ENCODE results near the gene TKFC.

The TKFC gene

DNA sequence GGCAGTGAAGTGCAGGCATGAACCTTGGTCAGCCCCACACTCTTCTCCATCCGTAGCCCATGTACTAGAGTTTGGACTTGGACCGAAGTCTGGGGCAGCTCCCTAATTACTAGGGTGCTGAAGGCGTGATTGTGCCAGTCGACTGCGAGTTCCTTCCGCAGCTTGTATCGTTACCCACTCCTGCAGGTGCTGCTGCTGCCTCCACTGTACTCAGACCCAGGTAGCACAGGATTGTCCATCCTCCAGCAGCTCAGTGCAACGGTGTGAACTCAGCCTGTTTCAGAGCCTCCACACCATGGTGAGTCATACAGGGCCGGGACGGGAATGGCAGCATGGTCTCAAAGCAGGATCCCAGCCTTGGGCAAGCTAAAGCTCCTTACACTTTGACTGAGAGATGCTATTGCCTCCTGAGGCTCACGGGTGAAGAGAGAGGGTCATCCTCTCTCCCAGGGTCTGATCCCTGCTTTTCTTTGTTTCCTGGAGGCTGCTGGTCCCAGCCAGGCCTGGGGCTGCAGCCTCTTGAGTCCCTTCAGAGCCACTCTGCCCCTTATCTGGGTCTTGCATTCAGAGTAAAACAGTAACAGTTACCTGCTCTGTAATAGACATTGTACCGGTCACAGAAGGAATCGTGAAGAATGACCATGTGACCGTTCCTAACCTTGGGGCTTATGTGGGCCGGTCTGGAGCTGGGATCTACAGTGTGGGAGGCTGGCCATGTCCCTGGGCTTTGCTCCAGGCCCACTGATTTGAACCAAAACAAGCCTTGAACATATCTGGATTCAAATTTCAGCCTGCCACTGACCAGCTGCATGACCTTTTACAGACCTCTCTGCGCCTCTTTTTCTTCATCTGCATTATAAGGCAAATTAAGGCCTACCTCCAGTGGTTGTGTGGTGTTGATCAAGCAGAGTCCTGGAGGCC is 1.7 kb downstream of the TKFC start:
- no peaks in the 10 kb centered on the region for H3K9me3 Mint-ChIP-seq
- H3K36me3 Mint-ChIP-seq (ENCODE audit: low read depth) = peaks cover 18% of the 10 kb centered on the region
- peaks cover 59% of the 10 kb centered on the region for H3K4me1 Mint-ChIP-seq
- TF ChIP-seq, protein P1, sequence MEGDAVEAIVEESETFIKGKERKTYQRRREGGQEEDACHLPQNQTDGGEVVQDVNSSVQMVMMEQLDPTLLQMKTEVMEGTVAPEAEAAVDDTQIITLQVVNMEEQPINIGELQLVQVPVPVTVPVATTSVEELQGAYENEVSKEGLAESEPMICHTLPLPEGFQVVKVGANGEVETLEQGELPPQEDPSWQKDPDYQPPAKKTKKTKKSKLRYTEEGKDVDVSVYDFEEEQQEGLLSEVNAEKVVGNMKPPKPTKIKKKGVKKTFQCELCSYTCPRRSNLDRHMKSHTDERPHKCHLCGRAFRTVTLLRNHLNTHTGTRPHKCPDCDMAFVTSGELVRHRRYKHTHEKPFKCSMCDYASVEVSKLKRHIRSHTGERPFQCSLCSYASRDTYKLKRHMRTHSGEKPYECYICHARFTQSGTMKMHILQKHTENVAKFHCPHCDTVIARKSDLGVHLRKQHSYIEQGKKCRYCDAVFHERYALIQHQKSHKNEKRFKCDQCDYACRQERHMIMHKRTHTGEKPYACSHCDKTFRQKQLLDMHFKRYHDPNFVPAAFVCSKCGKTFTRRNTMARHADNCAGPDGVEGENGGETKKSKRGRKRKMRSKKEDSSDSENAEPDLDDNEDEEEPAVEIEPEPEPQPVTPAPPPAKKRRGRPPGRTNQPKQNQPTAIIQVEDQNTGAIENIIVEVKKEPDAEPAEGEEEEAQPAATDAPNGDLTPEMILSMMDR (IDR thresholded peaks at IDR 0.05) = no peak
- peak overlapping the region; percentile 71 for H3K27ac Mint-ChIP-seq
- no peaks in the 10 kb centered on the region for H3K27me3 Mint-ChIP-seq (ENCODE audit: low read depth, poor library complexity)
- H3K4me3 Mint-ChIP-seq = peak overlapping the region; percentile 95
- no peak for DNase-seq

DNA sequence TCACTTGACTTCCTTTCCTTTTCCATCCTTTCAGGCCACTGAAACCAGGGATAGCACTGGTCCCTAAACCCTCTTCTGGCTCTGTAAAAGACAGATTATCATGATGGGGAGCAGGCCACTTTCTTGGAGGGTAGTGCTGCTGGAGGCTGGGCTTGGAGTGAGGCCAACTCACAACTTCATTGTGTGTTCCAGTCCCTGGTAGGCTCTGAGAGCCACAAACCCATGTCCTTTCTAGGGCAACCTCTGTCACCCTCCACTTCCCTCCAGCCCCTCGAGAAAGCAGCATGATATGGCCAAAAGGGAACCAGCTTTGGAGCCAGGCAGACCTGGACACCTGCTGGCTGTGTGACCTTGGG is 2.3 kb downstream of the TKFC start:
- peak overlapping the region; percentile 44 for H3K4me3 Mint-ChIP-seq
- no peak for DNase-seq
- no peaks in the 10 kb centered on the region for H3K27me3 Mint-ChIP-seq (ENCODE audit: low read depth, poor library complexity)
- TF ChIP-seq, protein P1 (IDR thresholded peaks at IDR 0.05) = no peak
- peaks cover 59% of the 10 kb centered on the region for H3K4me1 Mint-ChIP-seq
- peak overlapping the region; percentile 71 for H3K27ac Mint-ChIP-seq
- peaks cover 14% of the 10 kb centered on the region for H3K36me3 Mint-ChIP-seq (ENCODE audit: low read depth)
- no peaks in the 10 kb centered on the region for H3K9me3 Mint-ChIP-seq

GRCh38 chr11:61336171-61336935 is 3.3 kb downstream of the TKFC start:
- no peaks in the 10 kb centered on the region for H3K27me3 Mint-ChIP-seq (ENCODE audit: low read depth, poor library complexity)
- H3K4me3 Mint-ChIP-seq = no peak overlapping the region
- DNase-seq = peak; percentile 84
- TF ChIP-seq, protein P1 (IDR thresholded peaks at IDR 0.05) = peak; percentile 95
- H3K9me3 Mint-ChIP-seq = no peaks in the 10 kb centered on the region
- H3K36me3 Mint-ChIP-seq (ENCODE audit: low read depth) = peaks cover 20% of the 10 kb centered on the region
- H3K27ac Mint-ChIP-seq = no peak overlapping the region
- H3K4me1 Mint-ChIP-seq = peaks cover 52% of the 10 kb centered on the region

GRCh38 chr11:61337706-61338470 is 4.9 kb downstream of the TKFC start:
- H3K4me1 Mint-ChIP-seq = peaks cover 39% of the 10 kb centered on the region
- H3K9me3 Mint-ChIP-seq = no peaks in the 10 kb centered on the region
- no peak overlapping the region for H3K4me3 Mint-ChIP-seq
- TF ChIP-seq, protein P1 (IDR thresholded peaks at IDR 0.05) = no peak
- DNase-seq = no peak
- H3K27ac Mint-ChIP-seq = peak overlapping the region; percentile 75
- H3K27me3 Mint-ChIP-seq (ENCODE audit: low read depth, poor library complexity) = no peaks in the 10 kb centered on the region
- peaks cover 24% of the 10 kb centered on the region for H3K36me3 Mint-ChIP-seq (ENCODE audit: low read depth)

- no peaks in the 10 kb centered on the region for H3K27me3 Mint-ChIP-seq (ENCODE audit: low read depth, poor library complexity)
- no peak overlapping the region for H3K4me3 Mint-ChIP-seq
- TF ChIP-seq, protein P1 (IDR thresholded peaks at IDR 0.05) = no peak
- no peak overlapping the region for H3K27ac Mint-ChIP-seq
- no peak for DNase-seq
- no peaks in the 10 kb centered on the region for H3K9me3 Mint-ChIP-seq
- peaks cover 24% of the 10 kb centered on the region for H3K36me3 Mint-ChIP-seq (ENCODE audit: low read depth)
- peaks cover 31% of the 10 kb centered on the region for H3K4me1 Mint-ChIP-seq
Measured at GRCh38 chr11:61338783-61339489, 5.9 kb downstream of the TKFC start.

All from nephron progenitor cell (in vitro differentiated cells).